KMS-11 (cell line): ENCODE measurements around the gene CELA3B.

ENCODE experiments used
- H2AFZ ChIP-seq: fragments of 200-600 bp; sonication (generic); 2 replicates; pipeline ENCODE4 v1.6.1; 2016; ENCODE audit warnings: antibody characterized with exemption, mixed run types, low read depth
- H3K27ac ChIP-seq: fragments of 200-600 bp; sonication (generic); 2 replicates; pipeline ENCODE4 v1.6.1; 2016; ENCODE audit warnings: mild to moderate bottlenecking, mixed run types
- H3K27me3 ChIP-seq: fragments of 200-600 bp; sonication (generic); 2 replicates; pipeline ENCODE4 v1.6.1; 2017; ENCODE audit warnings: mild to moderate bottlenecking, low read depth, mixed run types, moderate library complexity; ENCODE audit not compliant: insufficient read depth
- H3K36me3 ChIP-seq: fragments of 200-600 bp; sonication (generic); 2 replicates; pipeline ENCODE4 v1.6.1; 2017; ENCODE audit warnings: mild to moderate bottlenecking, mixed run types; ENCODE audit not compliant: insufficient read depth
- H3K4me1 ChIP-seq: fragments of 200-600 bp; sonication (generic); 2 replicates; pipeline ENCODE4 v1.6.1; 2016; ENCODE audit warnings: mild to moderate bottlenecking, low read depth, mixed run types; ENCODE audit not compliant: poor library complexity, severe bottlenecking
- H3K4me2 ChIP-seq: fragments of 200-600 bp; sonication (generic); 2 replicates; pipeline ENCODE4 v1.7.0; 2016; ENCODE audit warnings: mild to moderate bottlenecking, mixed run types
- H3K4me3 ChIP-seq: fragments of 200-600 bp; sonication (generic); IDR thresholded peaks from 2 replicates; pipeline ENCODE4 v1.6.1; 2017; ENCODE audit warnings: low read depth, low read length, mixed read lengths; ENCODE audit not compliant: insufficient read depth
- H3K79me2 ChIP-seq: fragments of 200-600 bp; sonication (generic); 2 replicates; pipeline ENCODE4 v1.6.1; 2016; ENCODE audit warnings: low read depth, mixed run types; ENCODE audit not compliant: insufficient read depth
- H3K9ac ChIP-seq: fragments of 200-600 bp; sonication (generic); 2 replicates; pipeline ENCODE4 v1.6.1; 2016; ENCODE audit warnings: mild to moderate bottlenecking, mixed run types
- H4K20me1 ChIP-seq: fragments of 200-600 bp; sonication (generic); 2 replicates; pipeline ENCODE4 v1.6.1; 2016; ENCODE audit warnings: mild to moderate bottlenecking, mixed run types; ENCODE audit not compliant: insufficient read depth
- TF ChIP-seq, protein P1 (sequence below): fragments of 200-600 bp; sonication (generic); conservative IDR thresholded peaks from 2 replicates; pipeline ENCODE4 v1.6.1; 2017; ENCODE audit warnings: low read depth, mild to moderate bottlenecking, antibody characterized with exemption, low read length, moderate library complexity, mixed read lengths

CELA3B gene

GRCh38 chr1:21938732-21939538 is 37.9 kb upstream of the CELA3B start:
- Histone ChIP-seq H3K27ac (no peak overlapping the region), H3K4me3 (no peak overlapping the region), H3K9ac (no peak overlapping the region), H3K27me3 (peaks cover 6% of the 10 kb centered on the region; the same call in 1 of the 2 replicates), H2AFZ (no peak overlapping the region), H3K4me2 (no peak overlapping the region), H4K20me1 (no peaks in the 10 kb centered on the region), H3K4me1 (peaks cover 4% of the 10 kb centered on the region), H3K36me3 (no peaks in the 10 kb centered on the region), H3K79me2 (no peaks in the 10 kb centered on the region)
- TF ChIP-seq, protein P1, sequence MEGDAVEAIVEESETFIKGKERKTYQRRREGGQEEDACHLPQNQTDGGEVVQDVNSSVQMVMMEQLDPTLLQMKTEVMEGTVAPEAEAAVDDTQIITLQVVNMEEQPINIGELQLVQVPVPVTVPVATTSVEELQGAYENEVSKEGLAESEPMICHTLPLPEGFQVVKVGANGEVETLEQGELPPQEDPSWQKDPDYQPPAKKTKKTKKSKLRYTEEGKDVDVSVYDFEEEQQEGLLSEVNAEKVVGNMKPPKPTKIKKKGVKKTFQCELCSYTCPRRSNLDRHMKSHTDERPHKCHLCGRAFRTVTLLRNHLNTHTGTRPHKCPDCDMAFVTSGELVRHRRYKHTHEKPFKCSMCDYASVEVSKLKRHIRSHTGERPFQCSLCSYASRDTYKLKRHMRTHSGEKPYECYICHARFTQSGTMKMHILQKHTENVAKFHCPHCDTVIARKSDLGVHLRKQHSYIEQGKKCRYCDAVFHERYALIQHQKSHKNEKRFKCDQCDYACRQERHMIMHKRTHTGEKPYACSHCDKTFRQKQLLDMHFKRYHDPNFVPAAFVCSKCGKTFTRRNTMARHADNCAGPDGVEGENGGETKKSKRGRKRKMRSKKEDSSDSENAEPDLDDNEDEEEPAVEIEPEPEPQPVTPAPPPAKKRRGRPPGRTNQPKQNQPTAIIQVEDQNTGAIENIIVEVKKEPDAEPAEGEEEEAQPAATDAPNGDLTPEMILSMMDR, result no peak

DNA sequence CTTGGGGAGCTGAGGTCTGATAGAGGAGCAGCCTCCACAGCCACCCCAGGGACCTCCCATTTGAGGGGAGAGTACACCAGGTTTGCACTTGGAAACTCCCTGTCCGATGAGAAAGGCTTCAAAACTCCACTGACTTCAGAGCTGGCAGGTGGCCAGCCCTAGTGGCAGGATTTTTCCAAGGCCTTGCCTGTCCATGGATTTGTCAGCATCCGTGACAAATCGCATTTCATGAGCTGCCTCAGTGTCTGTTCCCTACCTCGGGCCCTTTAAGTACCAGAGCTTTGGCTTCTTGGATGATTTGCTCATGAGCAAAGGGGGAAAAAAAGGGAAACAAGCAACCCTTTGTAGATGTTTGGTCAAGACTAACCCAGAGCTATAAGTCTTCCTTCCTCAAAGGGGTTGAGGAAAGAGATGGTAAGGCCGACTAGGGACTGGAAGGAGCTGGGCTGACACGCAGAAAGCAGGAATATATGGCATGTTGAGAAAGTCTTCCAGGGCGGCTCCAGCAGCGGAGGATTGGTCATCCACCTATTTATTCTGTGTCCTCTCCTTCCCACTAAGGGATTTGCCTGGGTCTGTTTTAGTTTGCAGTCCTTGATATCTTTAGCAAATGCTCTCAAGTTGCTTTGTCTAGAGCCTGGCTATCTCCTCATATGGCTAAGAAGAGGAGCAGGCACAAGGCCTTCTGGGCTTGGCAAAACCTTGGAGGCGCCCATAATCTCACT is 37.0 kb upstream of the CELA3B start:
- Histone ChIP-seq H3K36me3 (no peaks in the 10 kb centered on the region), H3K79me2 (no peaks in the 10 kb centered on the region), H3K27ac (no peak overlapping the region), H3K4me3 (no peak overlapping the region), H3K4me2 (no peak overlapping the region), H3K4me1 (peaks cover 4% of the 10 kb centered on the region), H3K27me3 (peaks cover 6% of the 10 kb centered on the region; the same call in 1 of the 2 replicates), H2AFZ (no peak overlapping the region), H3K9ac (no peak overlapping the region), H4K20me1 (no peaks in the 10 kb centered on the region)
- TF ChIP-seq, protein P1, result no peak

GRCh38 chr1:21940492-21940891 is 36.3 kb upstream of the CELA3B start:
- peaks cover 6% of the 10 kb centered on the region; the same call in 1 of the 2 replicates for H3K27me3 ChIP-seq

GRCh38 chr1:21941370-21941769 is 35.5 kb upstream of the CELA3B start:
- TF ChIP-seq, protein P1, result no peak
- H3K4me2 ChIP-seq, result no peak overlapping the region

More at GRCh38 chr1:21940492-21940891, 36.3 kb upstream of the CELA3B start:
- Histone ChIP-seq H2AFZ (no peak overlapping the region), H3K4me2 (no peak overlapping the region), H4K20me1 (no peaks in the 10 kb centered on the region), H3K4me3 (no peak overlapping the region), H3K27ac (no peak overlapping the region), H3K79me2 (no peaks in the 10 kb centered on the region), H3K4me1 (peaks cover 4% of the 10 kb centered on the region), H3K9ac (no peak overlapping the region), H3K36me3 (no peaks in the 10 kb centered on the region)
- TF ChIP-seq, protein P1, result no peak

More at GRCh38 chr1:21941370-21941769, 35.5 kb upstream of the CELA3B start:
- Histone ChIP-seq H3K27ac (no peak overlapping the region), H2AFZ (no peak overlapping the region), H3K27me3 (peaks cover 5% of the 10 kb centered on the region; the same call in 1 of the 2 replicates), H4K20me1 (no peaks in the 10 kb centered on the region), H3K79me2 (no peaks in the 10 kb centered on the region), H3K4me3 (no peak overlapping the region), H3K9ac (no peak overlapping the region), H3K36me3 (no peaks in the 10 kb centered on the region), H3K4me1 (peaks cover 4% of the 10 kb centered on the region)
